Liver (tissue), 9 donors: Measurements from ENCODE around the gene RASSF7. TPM values are rescaled to one million over a fixed set of nuclear protein-coding genes. Genes with fewer than 3 reads are reported as not detected.
A peak's percentile ranks its signal among the peaks of the same experiment; 100 is the strongest.

Source experiments
- DNase-seq: peaks from one replicate; pipeline ENCODE4 v3.0.0-alpha.2; 2017; ENCODE audit warnings: low spot score
- H3K27ac ChIP-seq, 2 donors: one replicate each; pipeline ENCODE4 v1.7.0; 2013; ENCODE audit warnings: inconsistent platforms in 2 of 2, low read length in 2 of 2, control low read depth in 1 of 2, low read depth in 1 of 2, mild to moderate bottlenecking in 1 of 2
- H3K27me3 ChIP-seq, 4 donors: one replicate each; pipeline versions ENCODE4 v1.6.1 to v1.7.0; 2013; ENCODE audit warnings: low read length in 3 of 4, inconsistent platforms in 1 of 4, mild to moderate bottlenecking in 1 of 4, moderate library complexity in 1 of 4; ENCODE audit not compliant: control insufficient read depth in 4 of 4, insufficient read depth in 4 of 4
- H3K36me3 ChIP-seq, 4 donors: one replicate each; pipeline versions ENCODE4 v1.6.1 to v1.7.0; 2013; ENCODE audit warnings: low read length in 3 of 4, mild to moderate bottlenecking in 3 of 4, low read depth in 1 of 4, moderate library complexity in 1 of 4; ENCODE audit not compliant: control insufficient read depth in 4 of 4, insufficient read depth in 3 of 4
- H3K4me1 ChIP-seq, 4 donors: one replicate each; pipeline versions ENCODE4 v1.6.1 to v1.7.0; 2013; ENCODE audit warnings: low read length in 3 of 4, mild to moderate bottlenecking in 3 of 4, moderate library complexity in 1 of 4; ENCODE audit not compliant: control insufficient read depth in 4 of 4, insufficient read depth in 4 of 4
- H3K4me3 ChIP-seq, 3 donors: one replicate each; pipeline versions ENCODE4 v1.6.1 to v1.7.0; 2013; ENCODE audit warnings: low read length in 3 of 3, control low read depth in 1 of 3, low read depth in 1 of 3, mild to moderate bottlenecking in 1 of 3
- H3K9ac ChIP-seq, 2 donors: one replicate each; pipeline ENCODE4 v1.7.0; 2013; ENCODE audit warnings: low read length in 2 of 2, mild to moderate bottlenecking in 2 of 2, moderate library complexity in 2 of 2, control low read depth in 1 of 2, low read depth in 1 of 2
- H3K9me3 ChIP-seq, 4 donors: one replicate each; pipeline versions ENCODE4 v1.6.1 to v1.7.0; 2013; ENCODE audit warnings: low read length in 3 of 4; ENCODE audit not compliant: control insufficient read depth in 4 of 4
- EGR1 ChIP-seq, 2 donors: IDR thresholded peaks; 2 replicates each; pipeline ENCODE4 v1.6.1; 2016 to 2018; ENCODE audit warnings: antibody characterized with exemption in 2 of 2, low read depth in 2 of 2
- FOXA1 ChIP-seq: IDR thresholded peaks from 2 replicates; pipeline ENCODE4 v1.6.1; 2016; ENCODE audit warnings: antibody characterized with exemption
- FOXA2 ChIP-seq: IDR thresholded peaks from 2 replicates; pipeline ENCODE4 v1.6.1; 2016; ENCODE audit warnings: antibody characterized with exemption
- GABPA ChIP-seq, 2 donors: IDR thresholded peaks in 1 of 2; conservative IDR thresholded peaks in 1 of 2; 2 replicates each; pipeline ENCODE4 v1.6.1; 2016; ENCODE audit warnings: antibody characterized with exemption in 2 of 2, mild to moderate bottlenecking in 1 of 2, moderate library complexity in 1 of 2
- HNF4A ChIP-seq, 2 donors: conservative IDR thresholded peaks; 2 replicates each; pipeline ENCODE4 v1.6.1; 2016; ENCODE audit warnings: antibody characterized with exemption in 2 of 2, mild to moderate bottlenecking in 2 of 2
- HNF4G ChIP-seq: IDR thresholded peaks from 2 replicates; pipeline ENCODE4 v1.6.1; 2016; ENCODE audit warnings: antibody characterized with exemption
- JUND ChIP-seq, 2 donors: IDR thresholded peaks; 2 replicates each; pipeline ENCODE4 v1.6.1; 2016; ENCODE audit warnings: antibody characterized with exemption in 2 of 2
- NR2F2 ChIP-seq: IDR thresholded peaks from 2 replicates; pipeline ENCODE4 v1.6.1; 2016; ENCODE audit warnings: antibody characterized with exemption
- RAD21 ChIP-seq, 2 donors: IDR thresholded peaks; 2 replicates each; pipeline ENCODE4 v1.6.1; 2016; ENCODE audit warnings: antibody characterized with exemption in 2 of 2, mild to moderate bottlenecking in 2 of 2
- RXRA ChIP-seq, 2 donors: IDR thresholded peaks; 2 replicates each; pipeline ENCODE4 v1.6.1; 2017 to 2018; ENCODE audit warnings: antibody characterized with exemption in 2 of 2, mild to moderate bottlenecking in 1 of 2
- SP1 ChIP-seq: IDR thresholded peaks from 2 replicates; pipeline ENCODE4 v1.6.1; 2018; ENCODE audit warnings: antibody characterized with exemption, mild to moderate bottlenecking
- TAF1 ChIP-seq: conservative IDR thresholded peaks from 2 replicates; pipeline ENCODE4 v1.6.1; 2016; ENCODE audit warnings: antibody characterized with exemption, mild to moderate bottlenecking
- YY1 ChIP-seq: IDR thresholded peaks from 2 replicates; pipeline ENCODE4 v1.6.1; 2016; ENCODE audit warnings: antibody characterized with exemption, mild to moderate bottlenecking
- ZBTB33 ChIP-seq: IDR thresholded peaks from 2 replicates; pipeline ENCODE4 v1.6.1; 2016; ENCODE audit warnings: antibody characterized with exemption
- WGBS: extraction: QIAGEN DNeasy Blood & Tissue Kit; methylation state at CpG from one replicate; pipeline ENCODE4 v1.1.7; 2013; 5-methylcytosine and 5-hydroxymethylcytosine counted together
- polyA plus RNA-seq, 2 donors: library from polyadenylated mRNA; stranded (reverse) in 1 of 2; unstranded in 1 of 2; fragments of 200-250 nt in 1 of 2; fragments of >200 nt in 1 of 2; fragmentation: Nextera tagmentation in 1 of 2; extraction: Ambion mirVana in 1 of 2; gene quantifications; one replicate each; pipeline versions ENCODE4 v1.2.1 to v1.2.3, GENCODE V29; 2013 to 2015
- total RNA-seq, 2 donors: library from RNA; depleted of rRNA; stranded (reverse); fragments of >200 nt; gene quantifications; one replicate each; pipeline ENCODE4 v1.2.3, GENCODE V29; 2014
- TF ChIP-seq, protein P1 (sequence below): fragments of 150-350 bp; IDR thresholded peaks from 2 replicates; pipeline ENCODE4 v1.5.1; 2017; ENCODE audit warnings: improper control_type of control experiment, low read depth, low read length; ENCODE audit not compliant: missing input control
- TF ChIP-seq, protein P2 (sequence below): IDR thresholded peaks from 2 replicates; pipeline ENCODE4 v1.6.1; 2016; ENCODE audit warnings: antibody characterized with exemption, mild to moderate bottlenecking
- TF ChIP-seq, protein P3 (sequence below): IDR thresholded peaks from 2 replicates; pipeline ENCODE4 v1.6.1; 2016; ENCODE audit warnings: antibody characterized with exemption
- TF ChIP-seq, protein P4 (sequence below): IDR thresholded peaks from 2 replicates; pipeline ENCODE4 v1.6.1; 2016; ENCODE audit warnings: antibody characterized with exemption
- donor health status: healthy.
- donor health status: healthy.
- donor health status: healthy.
- donor health status: healthy.
- donor health status: healthy.

Gene RASSF7
- total and polyA plus RNA-seq, 4 donors, result 11.5 to 50.4 (median 36.9) TPM

- Histone ChIP-seq H3K27me3 (no peaks in the 10 kb centered on the region), H3K4me3 (no peak overlapping the region), H3K36me3 (peaks cover 31 to 71% (median 47%) of the 10 kb centered on the region in 4 donors), H3K4me1 (peaks cover 6 to 37% (median 12%) of the 10 kb centered on the region in 4 donors), H3K9ac (no peak overlapping the region), H3K9me3 (no peaks in the 10 kb centered on the region), H3K27ac (no peak overlapping the region)
- WGBS, result 71% methylated on average over 13 of the region's 13 CpGs
- TF ChIP-seq RXRA (IDR thresholded peaks at IDR 0.05), result peak; percentile 41 to 54
- TF ChIP-seq SP1, result peak; percentile 17
- no peak for TF ChIP-seq RAD21 (IDR thresholded peaks at IDR 0.05)
- TF ChIP-seq HNF4G, result no peak
- TF ChIP-seq HNF4A (conservative IDR thresholded peaks at IDR 0.05), result peak; percentile 46 to 61
- TF ChIP-seq JUND (IDR thresholded peaks at IDR 0.05), result no peak
- no peak for DNase-seq
Observed at GRCh38 chr11:603154-603553, 42.4 kb downstream of the RASSF7 start.

- TF ChIP-seq YY1 (no peak), TAF1 (no peak), NR2F2 (no peak), HNF4G (no peak), SP1 (no peak), ZBTB33 (no peak), RXRA (IDR thresholded peaks at IDR 0.05) (no peak), EGR1 (IDR thresholded peaks at IDR 0.05; ENCODE audit: low read depth in 2 of 2) (no peak), JUND (IDR thresholded peaks at IDR 0.05) (no peak), RAD21 (IDR thresholded peaks at IDR 0.05) (no peak), FOXA2 (no peak), FOXA1 (no peak), HNF4A (conservative IDR thresholded peaks at IDR 0.05) (no peak), GABPA (IDR thresholded peaks at IDR 0.05 in 1 of 2, conservative IDR thresholded peaks at IDR 0.05 in 1 of 2) (no peak)
- TF ChIP-seq, protein P1, sequence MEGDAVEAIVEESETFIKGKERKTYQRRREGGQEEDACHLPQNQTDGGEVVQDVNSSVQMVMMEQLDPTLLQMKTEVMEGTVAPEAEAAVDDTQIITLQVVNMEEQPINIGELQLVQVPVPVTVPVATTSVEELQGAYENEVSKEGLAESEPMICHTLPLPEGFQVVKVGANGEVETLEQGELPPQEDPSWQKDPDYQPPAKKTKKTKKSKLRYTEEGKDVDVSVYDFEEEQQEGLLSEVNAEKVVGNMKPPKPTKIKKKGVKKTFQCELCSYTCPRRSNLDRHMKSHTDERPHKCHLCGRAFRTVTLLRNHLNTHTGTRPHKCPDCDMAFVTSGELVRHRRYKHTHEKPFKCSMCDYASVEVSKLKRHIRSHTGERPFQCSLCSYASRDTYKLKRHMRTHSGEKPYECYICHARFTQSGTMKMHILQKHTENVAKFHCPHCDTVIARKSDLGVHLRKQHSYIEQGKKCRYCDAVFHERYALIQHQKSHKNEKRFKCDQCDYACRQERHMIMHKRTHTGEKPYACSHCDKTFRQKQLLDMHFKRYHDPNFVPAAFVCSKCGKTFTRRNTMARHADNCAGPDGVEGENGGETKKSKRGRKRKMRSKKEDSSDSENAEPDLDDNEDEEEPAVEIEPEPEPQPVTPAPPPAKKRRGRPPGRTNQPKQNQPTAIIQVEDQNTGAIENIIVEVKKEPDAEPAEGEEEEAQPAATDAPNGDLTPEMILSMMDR, result no peak
- TF ChIP-seq, protein P2, sequence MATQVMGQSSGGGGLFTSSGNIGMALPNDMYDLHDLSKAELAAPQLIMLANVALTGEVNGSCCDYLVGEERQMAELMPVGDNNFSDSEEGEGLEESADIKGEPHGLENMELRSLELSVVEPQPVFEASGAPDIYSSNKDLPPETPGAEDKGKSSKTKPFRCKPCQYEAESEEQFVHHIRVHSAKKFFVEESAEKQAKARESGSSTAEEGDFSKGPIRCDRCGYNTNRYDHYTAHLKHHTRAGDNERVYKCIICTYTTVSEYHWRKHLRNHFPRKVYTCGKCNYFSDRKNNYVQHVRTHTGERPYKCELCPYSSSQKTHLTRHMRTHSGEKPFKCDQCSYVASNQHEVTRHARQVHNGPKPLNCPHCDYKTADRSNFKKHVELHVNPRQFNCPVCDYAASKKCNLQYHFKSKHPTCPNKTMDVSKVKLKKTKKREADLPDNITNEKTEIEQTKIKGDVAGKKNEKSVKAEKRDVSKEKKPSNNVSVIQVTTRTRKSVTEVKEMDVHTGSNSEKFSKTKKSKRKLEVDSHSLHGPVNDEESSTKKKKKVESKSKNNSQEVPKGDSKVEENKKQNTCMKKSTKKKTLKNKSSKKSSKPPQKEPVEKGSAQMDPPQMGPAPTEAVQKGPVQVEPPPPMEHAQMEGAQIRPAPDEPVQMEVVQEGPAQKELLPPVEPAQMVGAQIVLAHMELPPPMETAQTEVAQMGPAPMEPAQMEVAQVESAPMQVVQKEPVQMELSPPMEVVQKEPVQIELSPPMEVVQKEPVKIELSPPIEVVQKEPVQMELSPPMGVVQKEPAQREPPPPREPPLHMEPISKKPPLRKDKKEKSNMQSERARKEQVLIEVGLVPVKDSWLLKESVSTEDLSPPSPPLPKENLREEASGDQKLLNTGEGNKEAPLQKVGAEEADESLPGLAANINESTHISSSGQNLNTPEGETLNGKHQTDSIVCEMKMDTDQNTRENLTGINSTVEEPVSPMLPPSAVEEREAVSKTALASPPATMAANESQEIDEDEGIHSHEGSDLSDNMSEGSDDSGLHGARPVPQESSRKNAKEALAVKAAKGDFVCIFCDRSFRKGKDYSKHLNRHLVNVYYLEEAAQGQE, result no peak
- TF ChIP-seq, protein P3, sequence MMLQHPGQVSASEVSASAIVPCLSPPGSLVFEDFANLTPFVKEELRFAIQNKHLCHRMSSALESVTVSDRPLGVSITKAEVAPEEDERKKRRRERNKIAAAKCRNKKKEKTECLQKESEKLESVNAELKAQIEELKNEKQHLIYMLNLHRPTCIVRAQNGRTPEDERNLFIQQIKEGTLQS, result no peak
- TF ChIP-seq, protein P4, sequence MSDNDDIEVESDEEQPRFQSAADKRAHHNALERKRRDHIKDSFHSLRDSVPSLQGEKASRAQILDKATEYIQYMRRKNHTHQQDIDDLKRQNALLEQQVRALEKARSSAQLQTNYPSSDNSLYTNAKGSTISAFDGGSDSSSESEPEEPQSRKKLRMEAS, result no peak
- Histone ChIP-seq H3K27me3 (no peaks in the 10 kb centered on the region), H3K4me3 (no peak overlapping the region), H3K27ac (no peak overlapping the region), H3K4me1 (peaks cover 10 to 57% (median 22%) of the 10 kb centered on the region in 4 donors), H3K9me3 (no peaks in the 10 kb centered on the region), H3K36me3 (peaks cover 33 to 63% (median 37%) of the 10 kb centered on the region in 4 donors), H3K9ac (no peak overlapping the region)
- no peak for DNase-seq
- WGBS, result 92% methylated on average over 33 of the region's 33 CpGs
Observed at GRCh38 chr11:605286-606129, 44.7 kb downstream of the RASSF7 start.
